GM15510 (cell line): ENCODE results near the gene YARS2.

Experiments used
- POLR2A ChIP-seq: IDR thresholded peaks from 3 replicates; pipeline ENCODE4 v1.6.1; 2011; ENCODE audit warnings: borderline replicate concordance; ENCODE audit not compliant: insufficient read length; ENCODE audit errors: extremely low read depth

YARS2 gene

GRCh38 chr12:32708926-32709325 is 46.8 kb downstream of the YARS2 start:
- TF ChIP-seq POLR2A: no peak

- no peak for TF ChIP-seq POLR2A
Observed at GRCh38 chr12:32706335-32707024, 49.2 kb downstream of the YARS2 start.

- no peak for TF ChIP-seq POLR2A
Observed at GRCh38 chr12:32705783-32706182, 49.9 kb downstream of the YARS2 start.

GRCh38 chr12:32702946-32703345 is 52.8 kb downstream of the YARS2 start:
- TF ChIP-seq POLR2A: no peak

GRCh38 chr12:32702473-32702872 is 53.2 kb downstream of the YARS2 start:
- no peak for TF ChIP-seq POLR2A

- no peak for TF ChIP-seq POLR2A
Observed at GRCh38 chr12:32698285-32698684, 57.4 kb downstream of the YARS2 start.

GRCh38 chr12:32697445-32697844 is 58.3 kb downstream of the YARS2 start:
- TF ChIP-seq POLR2A: no peak
